ENCODE data around the gene CCDC107. TPM values are rescaled to one million over a fixed set of nuclear protein-coding genes. Genes with fewer than 3 reads are reported as not detected.

Gene CCDC107
- total RNA-seq, 1 donor from 2014 or later: 52.2 TPM

- H3K27ac Mint-ChIP-seq (ENCODE audit: unreplicated experiment): peak overlapping the region; percentile 99
- no peaks in the 10 kb centered on the region for H3K27me3 Mint-ChIP-seq (ENCODE audit: low read depth)
- H3K9me3 Mint-ChIP-seq (ENCODE audit: low read depth): no peaks in the 10 kb centered on the region
- TF ChIP-seq CTCF (IDR thresholded peaks at IDR 0.05): no peak
- H3K36me3 Mint-ChIP-seq (ENCODE audit: low read depth): peaks cover 10% of the 10 kb centered on the region
- H3K4me3 Mint-ChIP-seq (ENCODE audit: unreplicated experiment): peak overlapping the region; percentile 70
- no peak for DNase-seq (ENCODE audit: low spot score)
- H3K4me1 Mint-ChIP-seq (ENCODE audit: low read depth): peaks cover 48% of the 10 kb centered on the region
Measured at GRCh38 chr9:35656831-35657545, 1.1 kb upstream of the CCDC107 start.

- Mint-ChIP-seq H3K36me3 (ENCODE audit: low read depth) (peaks cover 10% of the 10 kb centered on the region), H3K4me3 (ENCODE audit: unreplicated experiment) (peak within 1 kb of the TSS; percentile 78), H3K27me3 (ENCODE audit: low read depth) (no peaks in the 10 kb centered on the region), H3K27ac (ENCODE audit: unreplicated experiment) (peak within 1 kb of the TSS; percentile 99), H3K4me1 (ENCODE audit: low read depth) (peaks cover 52% of the 10 kb centered on the region), H3K9me3 (ENCODE audit: low read depth) (no peaks in the 10 kb centered on the region)
- DNase-seq (ENCODE audit: low spot score): peak; percentile 100
- peak; percentile 57 for TF ChIP-seq CTCF (IDR thresholded peaks at IDR 0.05)
Measured at GRCh38 chr9:35657546-35658136, 451 bp upstream of the CCDC107 start, which contains the start of gene RMRP. TSS of gene RMRP (minus strand) at chr9:35658019.

DNA sequence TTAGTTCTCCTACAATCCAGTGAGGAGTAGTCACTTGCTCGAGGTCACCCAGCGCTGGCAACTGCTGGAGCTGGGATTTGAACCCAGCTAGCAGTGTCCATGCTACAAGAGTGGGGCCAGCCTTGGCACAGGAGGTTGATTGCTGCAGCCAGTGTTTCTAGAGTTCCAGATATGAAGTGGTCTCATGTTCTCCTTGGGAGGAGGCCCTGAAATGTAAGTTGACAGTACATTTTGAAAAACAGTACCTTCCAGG lies 802 bp downstream of the CCDC107 start:
- no peak for DNase-seq (ENCODE audit: low spot score)
- Mint-ChIP-seq H3K4me1 (ENCODE audit: low read depth) (peaks cover 63% of the 10 kb centered on the region), H3K36me3 (ENCODE audit: low read depth) (peaks cover 10% of the 10 kb centered on the region), H3K27me3 (ENCODE audit: low read depth) (no peaks in the 10 kb centered on the region), H3K4me3 (ENCODE audit: unreplicated experiment) (peak overlapping the region; percentile 78), H3K9me3 (ENCODE audit: low read depth) (no peaks in the 10 kb centered on the region), H3K27ac (ENCODE audit: unreplicated experiment) (peak overlapping the region; percentile 90)
- TF ChIP-seq CTCF (IDR thresholded peaks at IDR 0.05): no peak

GRCh38 chr9:35659340-35659739 lies 1.2 kb downstream of the CCDC107 start:
- no peak for TF ChIP-seq CTCF (IDR thresholded peaks at IDR 0.05)
- H3K4me1 Mint-ChIP-seq (ENCODE audit: low read depth): peaks cover 68% of the 10 kb centered on the region
- no peak for DNase-seq (ENCODE audit: low spot score)
- H3K9me3 Mint-ChIP-seq (ENCODE audit: low read depth): no peaks in the 10 kb centered on the region
- peaks cover 10% of the 10 kb centered on the region for H3K36me3 Mint-ChIP-seq (ENCODE audit: low read depth)
- H3K27ac Mint-ChIP-seq (ENCODE audit: unreplicated experiment): peak overlapping the region; percentile 90
- H3K27me3 Mint-ChIP-seq (ENCODE audit: low read depth): no peaks in the 10 kb centered on the region
- H3K4me3 Mint-ChIP-seq (ENCODE audit: unreplicated experiment): peak overlapping the region; percentile 78

DNA sequence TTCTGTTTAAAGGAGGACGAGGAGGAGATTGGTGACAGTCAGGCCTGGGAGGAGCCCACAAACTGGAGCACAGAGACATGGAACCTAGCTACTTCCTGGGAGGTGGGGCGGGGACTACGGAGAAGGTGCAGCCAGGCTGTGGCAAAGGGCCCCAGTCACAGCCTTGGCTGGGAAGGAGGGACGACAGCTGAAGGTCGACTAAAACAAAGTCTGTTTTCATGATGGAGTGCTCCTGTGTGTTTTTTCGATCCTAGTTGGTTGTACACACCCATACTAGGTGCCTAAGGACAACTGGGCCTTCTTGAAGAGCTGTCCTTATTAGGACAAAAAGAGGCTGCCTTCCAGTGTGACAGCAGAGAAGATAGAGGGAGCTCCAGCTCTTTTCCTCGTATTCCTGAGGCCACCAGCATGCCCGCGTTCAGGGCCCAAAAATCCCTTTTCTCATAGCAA lies 2.9 kb downstream of the CCDC107 start:
- Mint-ChIP-seq H3K27ac (ENCODE audit: unreplicated experiment) (peak overlapping the region; percentile 90), H3K4me3 (ENCODE audit: unreplicated experiment) (peak overlapping the region; percentile 24), H3K27me3 (ENCODE audit: low read depth) (no peaks in the 10 kb centered on the region), H3K9me3 (ENCODE audit: low read depth) (no peaks in the 10 kb centered on the region), H3K4me1 (ENCODE audit: low read depth) (peaks cover 79% of the 10 kb centered on the region), H3K36me3 (ENCODE audit: low read depth) (peaks cover 10% of the 10 kb centered on the region)
- peak; percentile 84 for TF ChIP-seq CTCF (IDR thresholded peaks at IDR 0.05)
- DNase-seq (ENCODE audit: low spot score): no peak
